Fibroblast of villous mesenchyme (primary cell): ENCODE measurements around the gene RNF111. TPM values are rescaled to one million over a fixed set of nuclear protein-coding genes. Genes with fewer than 3 reads are reported as not detected.

Source experiments
- DNase-seq: peaks from one replicate; pipeline ENCODE4 v3.0.0-alpha.2; 2010; ENCODE audit warnings: low read depth
- H3K4me3 ChIP-seq: 2 replicates; pipeline ENCODE4 v1.5.1; 2011; ENCODE audit warnings: low read depth, mild to moderate bottlenecking, low read length
- total RNA-seq: library from RNA; depleted of rRNA; stranded (reverse); fragments of >200 nt; gene quantifications from 2 replicates; pipeline ENCODE4 v1.2.3, GENCODE V29; 2012
- TF ChIP-seq, protein P1 (sequence below): IDR thresholded peaks from 2 replicates; pipeline ENCODE4 v1.5.1; 2012; ENCODE audit warnings: low read depth, mild to moderate bottlenecking, low read length; ENCODE audit not compliant: insufficient read depth

The RNF111 gene
- total RNA-seq, 1 donor = 35.0 TPM

DNA sequence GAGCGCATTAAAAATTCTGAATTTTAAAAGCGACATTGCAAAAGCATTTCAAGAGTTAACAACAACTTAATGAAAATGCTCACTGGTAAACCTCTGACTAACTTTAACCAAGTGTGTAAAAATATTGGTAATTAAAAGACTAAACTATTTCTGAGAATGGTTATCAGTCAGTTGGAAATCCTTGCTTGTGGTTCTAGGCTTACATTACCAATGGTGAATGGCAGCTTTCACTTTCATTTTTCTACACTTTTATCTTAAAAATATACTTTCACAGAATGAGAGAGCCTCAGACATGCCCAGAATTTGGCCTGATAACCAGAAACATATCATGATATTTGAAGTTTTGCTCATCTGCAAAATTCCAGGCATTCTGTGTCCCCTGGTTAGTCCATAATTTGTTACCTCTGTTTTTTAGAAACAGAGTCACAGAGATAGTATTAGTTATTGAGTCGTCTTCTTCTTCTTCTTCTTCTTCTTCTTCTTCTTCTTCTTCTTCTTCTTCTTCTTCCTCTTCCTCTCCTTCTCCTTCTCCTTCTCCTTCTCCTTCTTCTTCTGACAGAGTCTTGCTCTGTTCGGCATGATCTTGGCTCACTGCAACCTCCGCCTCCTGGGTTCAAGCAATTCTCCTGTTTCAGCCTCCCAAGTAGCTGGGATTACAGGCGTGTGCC, 5.5 kb upstream of the RNF111 start:
- H3K4me3 ChIP-seq = no peak overlapping the region
- TF ChIP-seq, protein P1, sequence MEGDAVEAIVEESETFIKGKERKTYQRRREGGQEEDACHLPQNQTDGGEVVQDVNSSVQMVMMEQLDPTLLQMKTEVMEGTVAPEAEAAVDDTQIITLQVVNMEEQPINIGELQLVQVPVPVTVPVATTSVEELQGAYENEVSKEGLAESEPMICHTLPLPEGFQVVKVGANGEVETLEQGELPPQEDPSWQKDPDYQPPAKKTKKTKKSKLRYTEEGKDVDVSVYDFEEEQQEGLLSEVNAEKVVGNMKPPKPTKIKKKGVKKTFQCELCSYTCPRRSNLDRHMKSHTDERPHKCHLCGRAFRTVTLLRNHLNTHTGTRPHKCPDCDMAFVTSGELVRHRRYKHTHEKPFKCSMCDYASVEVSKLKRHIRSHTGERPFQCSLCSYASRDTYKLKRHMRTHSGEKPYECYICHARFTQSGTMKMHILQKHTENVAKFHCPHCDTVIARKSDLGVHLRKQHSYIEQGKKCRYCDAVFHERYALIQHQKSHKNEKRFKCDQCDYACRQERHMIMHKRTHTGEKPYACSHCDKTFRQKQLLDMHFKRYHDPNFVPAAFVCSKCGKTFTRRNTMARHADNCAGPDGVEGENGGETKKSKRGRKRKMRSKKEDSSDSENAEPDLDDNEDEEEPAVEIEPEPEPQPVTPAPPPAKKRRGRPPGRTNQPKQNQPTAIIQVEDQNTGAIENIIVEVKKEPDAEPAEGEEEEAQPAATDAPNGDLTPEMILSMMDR = no peak
- no peak for DNase-seq

DNA sequence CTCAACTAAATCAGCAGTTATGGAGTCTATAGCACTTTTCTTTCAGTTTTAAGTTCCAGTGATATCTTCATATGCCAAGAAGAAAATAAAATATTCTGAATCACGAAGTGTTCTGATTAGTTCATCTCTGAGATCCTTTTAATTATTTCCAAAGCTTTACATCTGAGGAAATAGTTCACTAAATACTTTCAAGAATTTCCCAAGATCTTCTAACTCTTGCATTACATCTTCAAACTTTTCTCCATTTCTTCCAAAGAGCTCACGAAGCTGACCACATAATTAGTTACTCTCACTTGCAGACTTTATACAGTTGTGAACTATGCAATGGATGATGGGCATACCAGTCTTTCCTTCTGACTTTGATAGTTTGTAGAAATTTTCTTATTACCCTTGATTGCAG, 4.2 kb upstream of the RNF111 start:
- no peak overlapping the region for H3K4me3 ChIP-seq
- no peak for DNase-seq
- TF ChIP-seq, protein P1 = no peak

DNA sequence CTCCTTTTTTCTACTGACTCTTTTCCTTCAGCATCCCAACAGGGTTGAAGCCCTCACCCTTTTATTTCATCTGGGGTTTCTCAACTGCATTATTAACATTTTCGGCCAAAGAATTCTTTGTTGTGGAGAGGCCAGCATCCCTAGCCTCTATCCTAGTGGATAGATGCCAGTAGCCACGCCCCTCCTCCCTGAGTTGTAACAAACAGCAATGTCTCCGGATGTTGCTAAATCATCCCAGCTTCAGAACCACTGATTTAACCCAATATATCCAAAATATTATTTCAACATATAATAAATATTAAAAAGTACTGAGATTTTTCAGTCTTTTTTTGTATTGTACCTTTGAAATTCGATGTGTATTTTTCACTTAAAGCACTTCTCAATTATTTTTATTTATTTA, 2.0 kb upstream of the RNF111 start:
- DNase-seq = peak; percentile 56
- no peak overlapping the region for H3K4me3 ChIP-seq
- TF ChIP-seq, protein P1 = no peak

DNA sequence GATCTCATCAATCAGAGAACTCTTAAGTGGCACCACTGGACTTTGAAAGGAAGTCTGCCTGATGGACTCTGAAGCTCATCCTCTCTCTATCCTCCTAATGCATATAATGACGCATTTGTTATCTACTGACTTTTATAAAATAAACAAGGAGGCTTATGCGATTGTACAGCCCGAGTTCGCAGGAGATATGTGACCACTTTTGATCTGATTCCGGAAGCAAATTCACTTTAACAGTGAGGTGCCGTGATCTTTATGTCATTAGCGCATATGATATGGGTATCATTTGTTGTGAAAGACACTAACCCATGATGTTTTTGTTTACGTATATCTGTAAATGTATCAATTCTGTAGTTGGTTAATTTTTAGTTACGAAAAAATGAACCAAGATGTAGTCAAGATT, 427 bp upstream of the RNF111 start:
- TF ChIP-seq, protein P1 = no peak
- peak; percentile 86 for DNase-seq
- H3K4me3 ChIP-seq = peak overlapping the region; percentile 83

DNA sequence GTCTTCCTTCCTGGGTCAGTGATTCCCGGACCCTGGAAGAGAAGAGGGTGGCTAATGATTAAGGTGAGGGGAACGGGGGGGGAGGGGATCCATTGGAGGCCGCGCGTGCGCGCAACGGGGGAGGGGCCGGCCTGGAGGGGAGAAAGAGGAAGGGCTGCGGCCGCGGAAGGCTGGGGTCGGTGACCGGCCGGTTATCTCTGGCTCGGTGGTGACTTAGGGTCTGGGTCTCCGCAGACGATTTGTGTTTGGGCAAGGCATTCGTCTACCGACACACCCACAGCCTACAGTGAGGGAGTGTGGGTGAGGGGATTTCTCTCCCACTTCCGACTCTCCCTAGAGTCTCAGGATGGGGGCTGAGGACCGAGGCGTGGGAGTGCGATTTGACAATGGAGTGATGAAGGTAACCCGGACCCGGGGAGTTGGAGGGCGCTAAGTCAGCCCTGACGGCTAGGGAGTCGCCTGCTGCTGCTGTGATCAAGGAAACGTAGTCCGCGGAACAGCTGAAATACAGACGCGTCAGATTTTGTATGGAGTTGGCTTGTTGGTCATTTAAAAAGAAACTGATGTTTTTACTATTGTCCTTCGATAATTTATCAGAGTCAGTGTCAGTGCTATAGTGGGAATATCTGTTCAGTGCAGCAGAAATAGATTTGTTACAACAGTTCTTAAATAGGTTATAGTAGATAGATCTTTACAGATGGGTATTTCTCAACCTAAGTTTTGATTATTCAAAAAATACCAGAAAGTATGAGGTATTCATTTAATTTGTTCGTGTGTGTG, 733 bp downstream of the RNF111 start:
- peak; percentile 64 for DNase-seq
- TF ChIP-seq, protein P1 = no peak
- H3K4me3 ChIP-seq = peak overlapping the region; percentile 83

DNA sequence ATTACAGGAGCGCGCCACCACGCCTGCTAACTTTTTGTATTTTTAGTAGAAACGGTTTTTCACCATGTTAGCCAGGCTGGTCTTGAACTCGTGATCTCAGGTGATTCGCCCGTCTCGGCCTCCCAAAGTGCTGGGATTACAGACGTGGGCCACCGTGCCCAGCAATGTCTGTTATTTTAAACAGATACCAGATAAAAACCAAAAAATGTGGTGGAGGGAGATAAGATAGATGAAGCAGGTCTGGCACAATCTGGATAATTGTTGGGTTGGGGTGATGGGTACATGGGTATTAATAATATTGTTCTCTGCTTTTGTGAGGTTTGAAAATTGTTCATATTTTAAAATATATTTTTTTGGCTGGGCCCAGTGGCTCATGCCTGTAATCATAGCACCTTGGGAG, 4.7 kb downstream of the RNF111 start:
- no peak for DNase-seq
- H3K4me3 ChIP-seq = no peak overlapping the region
- TF ChIP-seq, protein P1 = no peak
